HepG2 (cell line): ENCODE data around the gene OR52N4. TPM values are rescaled to one million over a fixed set of nuclear protein-coding genes. Genes with fewer than 3 reads are reported as not detected.

ENCODE experiments used
- ATAC-seq: fragments of 200-7000 bp; cut with Tn5 transposase; 3 replicates; pipeline ENCODE4 v1.9.1; 2020; ENCODE audit warnings: mild to moderate bottlenecking, moderate library complexity
- BruUV-seq: library from RNA; stranded (reverse); fragments of 400-500 nt; replicated peaks from 2 replicates; lab custom pipeline; 2021; lab: Mats Ljungman, UMichigan
- CTCF ChIA-PET: fragments of 300-600 bp; formaldehyde crosslinking; extraction: SDS; loops from one replicate; lab custom pipeline; 2021; ENCODE audit warnings: low total read pairs, inconsistent platforms, low intra/inter-chr PET ratio; lab: Yijun Ruan, JAX
- POLR2A ChIA-PET: fragments of 350-600 bp; sonication (Branson Sonifier 250); formaldehyde crosslinking; loops from one replicate; lab custom pipeline; 2020; ENCODE audit warnings: antibody characterized with exemption, inconsistent platforms; lab: Yijun Ruan, JAX
- DNase-seq: peaks from one replicate; pipeline ENCODE4 v3.0.0-alpha.2; 2015; ENCODE audit warnings: low spot score
- FAIRE-seq: peaks from 3 replicates; lab custom pipeline; 2011; peaks lifted over from hg19 to GRCh38; lab: Jason Lieb, UNC
- H2AFZ ChIP-seq: one replicate; pipeline ENCODE4 v1.6.1; 2011; ENCODE audit warnings: low read length, inconsistent platforms
- H3K27ac ChIP-seq: fragments of 300-600 bp; 3 replicates; pipeline ENCODE4 v1.8.0; 2011; ENCODE audit warnings: mixed run types, mild to moderate bottlenecking, mixed read lengths, low read length, inconsistent platforms; ENCODE audit not compliant: insufficient read depth; ENCODE audit errors: extremely low read length
- H3K27me3 ChIP-seq, 2 experiments: fragments of 200-600 bp in 1 of 2; 2 replicates in 1 of 2; 3 replicates in 1 of 2; pipeline versions ENCODE4 v1.6.0 to v1.8.0; 2011; ENCODE audit warnings: low read length in 2 of 2, mild to moderate bottlenecking in 2 of 2, moderate library complexity in 2 of 2, inconsistent platforms in 1 of 2; ENCODE audit not compliant: insufficient read depth in 2 of 2, control insufficient read depth in 1 of 2
- H3K36me3 ChIP-seq, 2 experiments: fragments of 200-600 bp in 1 of 2; replicated peaks in 1 of 2; 2 replicates in 1 of 2; 3 replicates in 1 of 2; pipeline versions ENCODE4 v1.5.1 to v1.8.0; 2011; ENCODE audit warnings: low read length in 2 of 2, inconsistent platforms in 1 of 2; ENCODE audit not compliant: insufficient read depth in 2 of 2, control insufficient read depth in 1 of 2
- H3K4me1 ChIP-seq: 2 replicates; pipeline ENCODE4 v1.5.1; 2012; ENCODE audit warnings: low read length, inconsistent platforms; ENCODE audit not compliant: insufficient read depth
- H3K4me2 ChIP-seq: 2 replicates; pipeline ENCODE4 v1.6.0; 2011; ENCODE audit warnings: low read depth, low read length, inconsistent platforms
- H3K4me3 ChIP-seq, 3 experiments: fragments of 200-600 bp in 1 of 3; sonication (generic), shearing (Covaris generic) in 1 of 3; replicated peaks in 1 of 3; 2 replicates each; pipeline ENCODE4 v1.5.1; 2011 to 2016; ENCODE audit warnings: low read length in 3 of 3, inconsistent platforms in 2 of 3, low read depth in 2 of 3, mild to moderate bottlenecking in 2 of 3, control low read depth in 1 of 3, mixed read lengths in 1 of 3; ENCODE audit not compliant: insufficient read depth in 1 of 3
- H3K79me2 ChIP-seq: one replicate; pipeline ENCODE4 v1.6.1; 2011; ENCODE audit warnings: low read length, inconsistent platforms; ENCODE audit not compliant: insufficient read depth
- H3K9ac ChIP-seq: 2 replicates; pipeline ENCODE4 v1.6.0; 2011; ENCODE audit warnings: mild to moderate bottlenecking, low read depth, low read length, inconsistent platforms; ENCODE audit not compliant: insufficient read depth
- H3K9me3 ChIP-seq: 2 replicates; pipeline ENCODE4 v1.5.1; 2012; ENCODE audit warnings: mild to moderate bottlenecking, low read length
- H4K20me1 ChIP-seq: 2 replicates; pipeline ENCODE4 v1.6.0; 2011; ENCODE audit warnings: inconsistent platforms, mild to moderate bottlenecking, low read length, moderate library complexity; ENCODE audit not compliant: insufficient read depth
- DDIT3 ChIP-seq: sonication (generic); formaldehyde crosslinking; IDR thresholded peaks from 2 replicates; pipeline ENCODE4 v1.4.0; 2020; ENCODE audit warnings: mild to moderate bottlenecking, missing genetic modification reagents
- KIAA2018 ChIP-seq: sonication (generic); formaldehyde crosslinking; IDR thresholded peaks from 2 replicates; pipeline ENCODE4 v1.5.0; 2020; ENCODE audit warnings: mild to moderate bottlenecking, missing genetic modification reagents, borderline replicate concordance
- MTA1 ChIP-seq: sonication (generic); formaldehyde crosslinking; IDR thresholded peaks from 2 replicates; pipeline ENCODE4 v1.4.0; 2020; ENCODE audit warnings: missing genetic modification reagents, mild to moderate bottlenecking, borderline replicate concordance
- NKX3-1 ChIP-seq: sonication (generic); formaldehyde crosslinking; IDR thresholded peaks from 2 replicates; pipeline ENCODE4 v1.5.0; 2020; ENCODE audit warnings: missing genetic modification reagents
- TARDBP ChIP-seq: sonication (generic); formaldehyde crosslinking; IDR thresholded peaks from 2 replicates; pipeline ENCODE4 v1.8.0; 2022; ENCODE audit warnings: mild to moderate bottlenecking, missing genetic modification reagents
- THRA ChIP-seq: sonication (generic); formaldehyde crosslinking; IDR thresholded peaks from 2 replicates; pipeline ENCODE4 v1.4.0; 2020; ENCODE audit warnings: missing genetic modification reagents, borderline replicate concordance
- WGBS: methylation state at CpG from one replicate; pipeline ENCODE4 v1.1.6; 2017; ENCODE audit warnings: low lambda C conversion rate; 5-methylcytosine and 5-hydroxymethylcytosine counted together
- in situ Hi-C: cut with HindIII; loops from 2 replicates; pipeline ENCODE4 v1.10.0; 2017; ENCODE audit warnings: low pct_unique_long_range_greater_than_20kb; ENCODE audit not compliant: extremely low pct_ligation_motif_present
- intact Hi-C: fragments of 100-400 bp; cut with micrococcal nuclease; formaldehyde crosslinking; loops from one replicate; pipeline ENCODE4 v1.10.0; 2022; ENCODE audit not compliant: unreplicated experiment
- polyA plus RNA-seq, 8 experiments: library from polyadenylated mRNA; depleted of rRNA in 3 of 8; stranded (reverse) in 7 of 8; unstranded in 1 of 8; fragments of >200 nt; fragmentation: Illumina TruSeq in 4 of 8; extraction: Trizol in 4 of 8; gene quantifications; 2 replicates each; pipeline versions ENCODE4 v1.2.1 to v1.2.3, GENCODE V29; 2011 to 2016; ENCODE audit warnings: low read depth in 4 of 8, missing spikeins in 1 of 8, mixed read lengths in 1 of 8; ENCODE audit not compliant: insufficient read depth in 1 of 8
- total RNA-seq, 5 experiments: library from RNA; depleted of rRNA; stranded (reverse); fragments of >200 nt; fragmentation: Illumina TruSeq; extraction: Trizol; gene quantifications; 2 replicates each; pipeline ENCODE4 v1.2.3, GENCODE V29; 2016; ENCODE audit warnings: low read depth in 1 of 5

OR52N4 gene
- total and polyA plus RNA-seq, 2 of the 13 experiments (the other 11 are each of a cell fraction or from before 2014, with no cell fraction given): 0.09 to 0.30 TPM

DNA sequence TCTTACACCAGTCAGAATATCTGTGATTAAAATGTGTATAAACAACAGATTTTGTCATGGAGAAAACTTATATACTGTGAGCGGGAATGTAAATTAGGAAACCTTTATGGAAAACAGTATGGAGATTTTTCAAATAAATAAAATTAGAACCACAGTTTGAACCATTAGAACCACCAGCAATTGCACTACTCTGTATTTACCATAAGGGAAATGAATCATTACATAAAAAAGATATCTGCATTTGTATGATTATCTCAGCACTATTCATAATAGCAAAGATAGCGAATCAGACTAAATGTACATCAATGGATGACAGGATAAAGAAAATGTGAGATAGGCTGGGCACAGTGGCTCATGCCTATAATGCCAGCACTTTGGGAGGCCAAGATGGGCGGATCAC lies 7.4 kb upstream of the OR52N4 start:
- H3K27me3 ChIP-seq: no peaks in the 10 kb centered on the region
- BruUV-seq: no TSS peak
- H3K9ac ChIP-seq: no peak overlapping the region
- no peak for DNase-seq
- H3K4me1 ChIP-seq: no peaks in the 10 kb centered on the region
- WGBS: 18% methylated on average over 3 of the region's 3 CpGs
- H3K79me2 ChIP-seq: no peaks in the 10 kb centered on the region
- ChIA-PET POLR2A (no interaction called here), CTCF (no interaction called here)
- intact Hi-C loops (no loop called here), in situ Hi-C loops (no loop called here)
- H3K9me3 ChIP-seq: no peaks in the 10 kb centered on the region
- H4K20me1 ChIP-seq: no peaks in the 10 kb centered on the region; the same call in 1 of the 2 replicates
- H3K27ac ChIP-seq: no peak overlapping the region
- FAIRE-seq: no peak
- TF ChIP-seq KIAA2018 (CRISPR knock-in tag) (no peak), TARDBP (CRISPR knock-in tag) (no peak), THRA (CRISPR knock-in tag) (no peak), DDIT3 (CRISPR knock-in tag) (no peak), MTA1 (CRISPR knock-in tag) (no peak), NKX3-1 (no peak)
- H2AFZ ChIP-seq: no peak overlapping the region
- no peak for ATAC-seq
- no peaks in the 10 kb centered on the region for H3K36me3 ChIP-seq
- no peak overlapping the region for H3K4me2 ChIP-seq
- no peak overlapping the region for H3K4me3 ChIP-seq
